ENCODE results near the gene WNT2B. TPM values are rescaled to one million over a fixed set of nuclear protein-coding genes. Genes with fewer than 3 reads are reported as not detected.

WNT2B gene
- total and polyA plus RNA-seq, 4 donors, result 1.9 to 6.3 (median 4.1) TPM

- TF ChIP-seq, protein P1, sequence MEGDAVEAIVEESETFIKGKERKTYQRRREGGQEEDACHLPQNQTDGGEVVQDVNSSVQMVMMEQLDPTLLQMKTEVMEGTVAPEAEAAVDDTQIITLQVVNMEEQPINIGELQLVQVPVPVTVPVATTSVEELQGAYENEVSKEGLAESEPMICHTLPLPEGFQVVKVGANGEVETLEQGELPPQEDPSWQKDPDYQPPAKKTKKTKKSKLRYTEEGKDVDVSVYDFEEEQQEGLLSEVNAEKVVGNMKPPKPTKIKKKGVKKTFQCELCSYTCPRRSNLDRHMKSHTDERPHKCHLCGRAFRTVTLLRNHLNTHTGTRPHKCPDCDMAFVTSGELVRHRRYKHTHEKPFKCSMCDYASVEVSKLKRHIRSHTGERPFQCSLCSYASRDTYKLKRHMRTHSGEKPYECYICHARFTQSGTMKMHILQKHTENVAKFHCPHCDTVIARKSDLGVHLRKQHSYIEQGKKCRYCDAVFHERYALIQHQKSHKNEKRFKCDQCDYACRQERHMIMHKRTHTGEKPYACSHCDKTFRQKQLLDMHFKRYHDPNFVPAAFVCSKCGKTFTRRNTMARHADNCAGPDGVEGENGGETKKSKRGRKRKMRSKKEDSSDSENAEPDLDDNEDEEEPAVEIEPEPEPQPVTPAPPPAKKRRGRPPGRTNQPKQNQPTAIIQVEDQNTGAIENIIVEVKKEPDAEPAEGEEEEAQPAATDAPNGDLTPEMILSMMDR (IDR thresholded peaks at IDR 0.05; ENCODE audit: control extremely low read depth, extremely low read depth), result no peak
- ATAC-seq (ENCODE audit: insufficient read depth, low FRiP score) (no peak), DNase-seq (no peak)
- 87 to 94% methylated on average over 9 of the region's 9 CpGs for WGBS, 2 donors
- peaks cover 1 to 9% (median 5%) of the 10 kb centered on the region in 4 donors for H3K36me3 ChIP-seq (ENCODE audit: control insufficient read depth in 4 of 4, insufficient read depth in 4 of 4, low read length in 4 of 4)
- H3K27me3 ChIP-seq (ENCODE audit: control insufficient read depth in 3 of 3, insufficient read depth in 3 of 3, low read length in 2 of 3), result no peaks in the 10 kb centered on the region
- H3K9me3 ChIP-seq (ENCODE audit: control insufficient read depth in 4 of 4, insufficient read depth in 3 of 4, low read length in 3 of 4), result no peaks in the 10 kb centered on the region
- no peak overlapping the region for H3K4me3 ChIP-seq
- no peak overlapping the region for H3K27ac ChIP-seq (ENCODE audit: low read depth in 1 of 2, low read length in 1 of 2)
- H3K9ac ChIP-seq (ENCODE audit: insufficient read depth in 1 of 2, low read length in 2 of 2), result no peak overlapping the region
- H3K4me1 ChIP-seq (ENCODE audit: control insufficient read depth in 5 of 5, insufficient read depth in 5 of 5, low read length in 5 of 5), result peaks cover 0 to 2% (median 0%) of the 10 kb centered on the region in 5 donors
Observed at GRCh38 chr1:112542206-112542973, 33.6 kb downstream of the WNT2B start.

GRCh38 chr1:112544011-112544688 is 35.4 kb downstream of the WNT2B start:
- Histone ChIP-seq H3K4me1 (ENCODE audit: control insufficient read depth in 5 of 5, insufficient read depth in 5 of 5, low read length in 5 of 5) (no peaks in the 10 kb centered on the region), H3K4me3 (no peak overlapping the region), H3K9me3 (ENCODE audit: control insufficient read depth in 4 of 4, insufficient read depth in 3 of 4, low read length in 3 of 4) (no peaks in the 10 kb centered on the region), H3K9ac (ENCODE audit: insufficient read depth in 1 of 2, low read length in 2 of 2) (no peak overlapping the region), H3K36me3 (ENCODE audit: control insufficient read depth in 4 of 4, insufficient read depth in 4 of 4, low read length in 4 of 4) (peaks cover 2 to 11% (median 5%) of the 10 kb centered on the region in 4 donors), H3K27me3 (ENCODE audit: control insufficient read depth in 3 of 3, insufficient read depth in 3 of 3, low read length in 2 of 3) (no peaks in the 10 kb centered on the region), H3K27ac (ENCODE audit: low read depth in 1 of 2, low read length in 1 of 2) (peak overlapping the region in 1 of 2 donors; percentile 49)
- ATAC-seq (ENCODE audit: insufficient read depth, low FRiP score), result peak; percentile 66
- TF ChIP-seq, protein P1 (IDR thresholded peaks at IDR 0.05; ENCODE audit: control extremely low read depth, extremely low read depth), result no peak
- 48 to 65% methylated on average over 1 of the region's 1 CpG for WGBS, 2 donors
- peak in 1 of 3 donors; percentile 11 for DNase-seq

- DNase-seq (no peak), ATAC-seq (ENCODE audit: insufficient read depth, low FRiP score) (no peak)
- Histone ChIP-seq H3K27me3 (ENCODE audit: control insufficient read depth in 3 of 3, insufficient read depth in 3 of 3, low read length in 2 of 3) (no peaks in the 10 kb centered on the region), H3K9me3 (ENCODE audit: control insufficient read depth in 4 of 4, insufficient read depth in 3 of 4, low read length in 3 of 4) (no peaks in the 10 kb centered on the region), H3K27ac (ENCODE audit: low read depth in 1 of 2, low read length in 1 of 2) (no peak overlapping the region), H3K9ac (ENCODE audit: insufficient read depth in 1 of 2, low read length in 2 of 2) (no peak overlapping the region), H3K4me3 (no peak overlapping the region), H3K36me3 (ENCODE audit: control insufficient read depth in 4 of 4, insufficient read depth in 4 of 4, low read length in 4 of 4) (peaks cover 2 to 11% (median 5%) of the 10 kb centered on the region in 4 donors), H3K4me1 (ENCODE audit: control insufficient read depth in 5 of 5, insufficient read depth in 5 of 5, low read length in 5 of 5) (no peaks in the 10 kb centered on the region)
- 86 to 87% methylated on average over 3 of the region's 3 CpGs for WGBS, 2 donors
- TF ChIP-seq, protein P1 (IDR thresholded peaks at IDR 0.05; ENCODE audit: control extremely low read depth, extremely low read depth), result no peak
Observed at GRCh38 chr1:112544751-112545150, 36.0 kb downstream of the WNT2B start.
